K562 (cell line): ENCODE measurements around the gene SERPIND1. TPM values are rescaled to one million over a fixed set of nuclear protein-coding genes. Genes with fewer than 3 reads are reported as not detected.

ENCODE experiments used
- ATAC-seq: fragments of 200-7000 bp; cut with Tn5 transposase; 3 replicates; pipeline ENCODE4 v1.9.1; 2020; ENCODE audit warnings: moderate library complexity
- BruUV-seq: library from RNA; stranded (reverse); fragments of 400-500 nt; replicated peaks from 2 replicates; lab custom pipeline; 2021; lab: Mats Ljungman, UMichigan
- CTCF ChIA-PET: fragments of 300-600 bp; formaldehyde crosslinking; extraction: SDS; loops from one replicate; lab custom pipeline; 2021; ENCODE audit warnings: low intra/inter-chr PET ratio; lab: Yijun Ruan, JAX
- POLR2A ChIA-PET: fragments of 300-600, 350-650 bp; sonication (Branson Sonifier 250); formaldehyde crosslinking; extraction: SDS; loops from one replicate; lab custom pipeline; 2021; ENCODE audit warnings: antibody characterized with exemption, inconsistent platforms; lab: Yijun Ruan, JAX
- DNase-seq, 4 experiments: peaks; one replicate each; pipeline versions ENCODE4 v3.0.0 to v3.0.0-alpha.2; 2011 to 2018; ENCODE audit warnings: low spot score in 3 of 4, mixed read lengths in 3 of 4; ENCODE audit errors: extremely low read depth in 1 of 4
- FAIRE-seq: peaks from 2 replicates; lab custom pipeline; 2011; peaks lifted over from hg19 to GRCh38; lab: Jason Lieb, UNC
- H2AFZ ChIP-seq: 2 replicates; pipeline ENCODE4 v1.6.0; 2011; ENCODE audit warnings: low read depth, low read length, control low read depth, inconsistent platforms
- H3K27ac ChIP-seq: fragments of 200-600 bp; 3 replicates; pipeline ENCODE4 v1.8.0; 2011; ENCODE audit warnings: low read depth, mild to moderate bottlenecking, control low read depth, inconsistent platforms, low read length, moderate library complexity, mixed read lengths; ENCODE audit errors: extremely low read depth
- H3K27me3 ChIP-seq, 2 experiments: fragments of 300-600 bp in 1 of 2; 2 replicates in 1 of 2; 3 replicates in 1 of 2; pipeline versions ENCODE4 v1.6.0 to v1.8.0; 2011; ENCODE audit warnings: inconsistent platforms in 2 of 2, low read length in 2 of 2, mild to moderate bottlenecking in 1 of 2, mixed read lengths in 1 of 2, moderate library complexity in 1 of 2; ENCODE audit not compliant: control insufficient read depth in 2 of 2, insufficient read depth in 2 of 2
- H3K36me3 ChIP-seq: fragments of 300-600 bp; 3 replicates; pipeline ENCODE4 v1.8.0; 2011; ENCODE audit warnings: mild to moderate bottlenecking, low read length, inconsistent platforms; ENCODE audit not compliant: control insufficient read depth, insufficient read depth
- H3K4me1 ChIP-seq, 2 experiments: fragments of 200-600 bp in 1 of 2; replicated peaks in 1 of 2; 2 replicates in 1 of 2; 3 replicates in 1 of 2; pipeline versions ENCODE4 v1.5.1 to v1.8.0; 2011; ENCODE audit warnings: inconsistent platforms in 2 of 2, low read length in 2 of 2, mild to moderate bottlenecking in 1 of 2, mixed read lengths in 1 of 2, moderate library complexity in 1 of 2; ENCODE audit not compliant: control insufficient read depth in 2 of 2, insufficient read depth in 2 of 2
- H3K4me2 ChIP-seq: 2 replicates; pipeline ENCODE4 v1.6.1; 2011; ENCODE audit warnings: low read length, control low read depth, inconsistent platforms, mixed read lengths; ENCODE audit not compliant: insufficient read depth
- H3K4me3 ChIP-seq: fragments of 200-600 bp; sonication (generic), shearing (Covaris generic); 2 replicates; pipeline ENCODE4 v1.5.1; 2016; ENCODE audit warnings: control low read depth, inconsistent platforms
- H3K79me2 ChIP-seq: fragments of 200-600 bp; 3 replicates; pipeline ENCODE4 v1.8.0; 2011; ENCODE audit warnings: low read length, inconsistent platforms; ENCODE audit not compliant: control insufficient read depth, insufficient read depth
- H3K9ac ChIP-seq, 2 experiments: 2 replicates each; pipeline versions ENCODE4 v1.6.0 to v1.6.1; 2011; ENCODE audit warnings: low read depth in 2 of 2, low read length in 2 of 2, control low read depth in 1 of 2, inconsistent platforms in 1 of 2, mild to moderate bottlenecking in 1 of 2, mixed read lengths in 1 of 2; ENCODE audit not compliant: insufficient read depth in 1 of 2
- H3K9me1 ChIP-seq: one replicate; pipeline ENCODE4 v1.6.0; 2011; ENCODE audit warnings: inconsistent platforms, mild to moderate bottlenecking, low read length, moderate library complexity; ENCODE audit not compliant: control insufficient read depth, insufficient read depth
- H3K9me3 ChIP-seq: replicated peaks from 2 replicates; pipeline ENCODE4 v1.5.1; 2011; ENCODE audit warnings: low read depth, low read length, inconsistent platforms; ENCODE audit not compliant: control insufficient read depth, insufficient read depth
- H4K20me1 ChIP-seq: replicated peaks from 2 replicates; pipeline ENCODE4 v1.6.1; 2011; ENCODE audit warnings: low read length, inconsistent platforms, mixed read lengths; ENCODE audit not compliant: control insufficient read depth, insufficient read depth
- HNRNPL ChIP-seq: fragments of 200-400 bp; formaldehyde crosslinking; IDR thresholded peaks from 2 replicates; pipeline ENCODE4 v1.6.1; 2017; ENCODE audit warnings: low read depth, mild to moderate bottlenecking, low read length
- MLX ChIP-seq, 2 experiments: fragments of 450-650 bp in 1 of 2; sonication (generic) in 1 of 2; formaldehyde crosslinking; conservative IDR thresholded peaks; 2 replicates each; pipeline versions ENCODE4 v1.4.0 to v1.8.1; 2020 to 2022; ENCODE audit warnings: mild to moderate bottlenecking in 1 of 2, missing genetic modification reagents in 1 of 2
- NR2C2 ChIP-seq, 2 experiments: fragments of 200-800 bp in 1 of 2; sonication (Bioruptor generic) in 1 of 2; sonication (generic) in 1 of 2; formaldehyde crosslinking in 1 of 2; IDR thresholded peaks; 2 replicates each; pipeline versions ENCODE4 v1.6.1 to v1.8.0; 2016 to 2022; ENCODE audit warnings: mild to moderate bottlenecking in 1 of 2, missing compliant biosample characterization in 1 of 2, missing genetic modification characterization in 1 of 2, missing genetic modification reagents in 1 of 2
- PHB ChIP-seq: fragments of 250-450 bp; sonication (Bioruptor Pico); IDR thresholded peaks from 2 replicates; pipeline ENCODE4 v1.5.0; 2021
- PHF21A ChIP-seq: fragments of 450-650 bp; IDR thresholded peaks from 2 replicates; pipeline ENCODE4 v1.6.1; 2017; ENCODE audit warnings: low read depth, borderline replicate concordance
- RAD21 ChIP-seq, 2 experiments: fragments of 250-450 bp in 1 of 2; fragments of 450-650 bp in 1 of 2; sonication (Bioruptor Pico) in 1 of 2; formaldehyde crosslinking in 1 of 2; IDR thresholded peaks in 1 of 2; conservative IDR thresholded peaks in 1 of 2; 2 replicates each; pipeline versions ENCODE4 v1.4.0 to v1.8.0; 2020 to 2022; ENCODE audit warnings: mild to moderate bottlenecking in 2 of 2, moderate library complexity in 1 of 2
- SIN3A ChIP-seq, 2 experiments: fragments of 150-350 bp in 1 of 2; IDR thresholded peaks; 2 replicates each; pipeline ENCODE4 v1.6.1; 2011 to 2016; ENCODE audit warnings: borderline replicate concordance in 2 of 2, low read depth in 2 of 2, low read length in 2 of 2, mild to moderate bottlenecking in 2 of 2, moderate library complexity in 2 of 2; ENCODE audit not compliant: control insufficient read depth in 1 of 2
- TEAD1 ChIP-seq, 2 experiments: fragments of 450-650 bp in 1 of 2; sonication (generic) in 1 of 2; formaldehyde crosslinking; IDR thresholded peaks; 2 replicates each; pipeline versions ENCODE4 v1.4.0 to v1.8.0; 2020 to 2022; ENCODE audit warnings: mild to moderate bottlenecking in 2 of 2, missing genetic modification reagents in 1 of 2
- TEAD4 ChIP-seq, 2 experiments: sonication (generic) in 1 of 2; formaldehyde crosslinking in 1 of 2; IDR thresholded peaks; 2 replicates each; pipeline versions ENCODE4 v1.6.1 to v1.8.0; 2012 to 2022; ENCODE audit warnings: borderline replicate concordance in 1 of 2, inconsistent platforms in 1 of 2, low read length in 1 of 2, mild to moderate bottlenecking in 1 of 2, missing genetic modification reagents in 1 of 2
- ZC3H4 ChIP-seq: sonication (generic); formaldehyde crosslinking; IDR thresholded peaks from 2 replicates; pipeline ENCODE4 v1.9.0; 2021; ENCODE audit warnings: missing genetic modification reagents, borderline replicate concordance
- ZNF124 ChIP-seq: sonication (generic); formaldehyde crosslinking; IDR thresholded peaks from 2 replicates; pipeline ENCODE4 v1.8.1; 2022; ENCODE audit warnings: missing genetic modification reagents
- WGBS: fragments of 100-300 bp; shearing (Covaris generic); methylation state at CpG from one replicate; pipeline ENCODE4 v1.1.6; 2016; ENCODE audit warnings: low coverage, mixed read lengths; ENCODE audit not compliant: insufficient coverage; ENCODE audit errors: missing lambda C conversion rate; 5-methylcytosine and 5-hydroxymethylcytosine counted together
- in situ Hi-C: fragments of 300-500 bp; cut with MboI; formaldehyde crosslinking; loops from 4 replicates; pipeline ENCODE4 v1.15.0; 2018; ENCODE audit warnings: inconsistent platforms, mixed read lengths
- intact Hi-C: fragments of 100-400 bp; cut with micrococcal nuclease; formaldehyde crosslinking; loops from 2 replicates; pipeline ENCODE4 v1.14.2; 2022
- polyA plus RNA-seq, 8 experiments: library from polyadenylated mRNA; depleted of rRNA in 4 of 8; stranded (reverse) in 5 of 8; unstranded in 3 of 8; fragments of >200 nt; fragmentation: Nextera tagmentation in 2 of 8; fragmentation: Illumina TruSeq in 1 of 8; extraction: Ambion mirVana in 2 of 8; extraction: Trizol in 1 of 8; gene quantifications; 2 replicates each; pipeline versions ENCODE4 v1.2.1 to v1.2.3, GENCODE V29; 2011 to 2014; ENCODE audit warnings: inconsistent platforms in 1 of 8, missing spikeins in 1 of 8
- total RNA-seq, 7 experiments: library from RNA; depleted of rRNA in 6 of 7; stranded (reverse); fragments of >200 nt in 6 of 7; fragmentation: Illumina TruSeq in 2 of 7; extraction: Trizol in 2 of 7; gene quantifications; 2 replicates each; pipeline versions ENCODE4 v1.2.1 to v1.2.3, GENCODE V29; 2011 to 2021; ENCODE audit warnings: low replicate concordance in 1 of 7
- TF ChIP-seq, protein P1 (sequence below): sonication (generic); formaldehyde crosslinking; IDR thresholded peaks from 2 replicates; pipeline ENCODE4 v1.8.0; 2022; ENCODE audit warnings: mild to moderate bottlenecking, low read depth, missing genetic modification reagents
- TF ChIP-seq, protein P2 (sequence below): sonication (generic); formaldehyde crosslinking; IDR thresholded peaks from 2 replicates; pipeline ENCODE4 v1.8.0; 2022; ENCODE audit warnings: mild to moderate bottlenecking, missing genetic modification reagents
- TF ChIP-seq, protein P3 (sequence below): sonication (generic); formaldehyde crosslinking; IDR thresholded peaks from 2 replicates; pipeline ENCODE4 v1.5.0; 2020; ENCODE audit warnings: missing genetic modification reagents

SERPIND1 gene
- total and polyA plus RNA-seq, 9 of the 15 experiments (the other 6 are each of a cell fraction or from before 2014, with no cell fraction given): 0.04 to 0.11 (median 0.09) TPM; not detected in 6

DNA sequence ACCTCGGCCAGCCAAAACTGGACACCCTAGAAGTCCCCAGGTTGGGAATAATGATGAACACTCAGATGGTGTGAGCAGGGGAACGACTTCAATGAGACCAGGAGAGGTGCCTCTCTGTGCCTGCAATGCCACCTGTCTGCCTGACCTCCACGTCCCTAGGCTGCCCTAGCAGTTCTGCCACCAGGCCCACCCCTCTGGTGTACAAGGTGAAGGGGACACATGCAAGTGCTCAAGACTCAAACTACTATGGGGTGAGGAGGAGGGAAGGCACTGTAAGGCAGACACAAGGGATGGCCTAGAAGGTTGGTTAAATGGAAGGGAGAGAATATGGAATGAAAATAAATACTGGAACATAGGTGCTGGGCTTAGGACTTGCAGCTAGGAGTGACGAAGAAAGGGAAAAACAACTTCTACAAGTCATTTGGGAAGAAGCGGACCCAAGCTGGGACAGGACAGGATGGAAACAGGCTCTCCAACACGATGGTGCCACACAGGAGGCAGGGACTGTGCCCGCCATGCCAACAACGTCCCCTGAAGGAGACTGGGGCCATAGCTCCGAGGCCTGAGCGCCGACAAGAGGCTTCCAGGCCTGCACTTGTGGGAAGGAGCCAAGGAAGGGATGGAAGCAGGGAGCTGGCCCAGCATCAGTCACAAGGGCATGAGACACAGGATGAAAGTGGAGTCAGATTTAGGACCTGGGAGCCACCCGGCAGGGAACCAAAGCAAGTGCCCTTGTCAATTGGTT is 18.5 kb downstream of the SERPIND1 start:
- ChIA-PET CTCF (no interaction called here), POLR2A (interaction anchor here (1.0 to 2.4 kb wide), 8 partner anchors 8 to 205 kb away, joined by 3 to 9 read pairs (median 4); no protein-coding TSS in a partner anchor)
- Histone ChIP-seq H3K9me3 (no peaks in the 10 kb centered on the region), H4K20me1 (peaks cover 9% of the 10 kb centered on the region; the same call in 1 of the 2 replicates), H3K4me3 (no peak overlapping the region), H3K4me1 (0 out of 5 replicates have a peak, but pooled peaks cover 0 to 3% of the 10 kb centered on the region in 2 experiments), H2AFZ (no peak overlapping the region), H3K27ac (no peak overlapping the region), H3K27me3 (no peaks in the 10 kb centered on the region), H3K9me1 (peaks cover 12% of the 10 kb centered on the region), H3K4me2 (no peak overlapping the region), H3K36me3 (peaks cover 74% of the 10 kb centered on the region), H3K79me2 (no peaks in the 10 kb centered on the region), H3K9ac (peak overlapping the region in 1 of 2 experiments; percentile 20; a peak in 2 of 4 replicates)
- FAIRE-seq (no peak), ATAC-seq (no peak), DNase-seq (no peak)
- in situ Hi-C loops: loop anchor here (25.0 kb wide), 2 partner anchors 345 to 1955 kb away; no protein-coding TSS in a partner anchor
- no TSS peak for BruUV-seq
- WGBS: 71% methylated on average over 12 of the region's 12 CpGs
- intact Hi-C loops: no loop called here
- TF ChIP-seq ZC3H4 (CRISPR knock-in tag) (peak; percentile 26; the same call in 1 of the 2 replicates), TEAD1 (CRISPR knock-in tag; IDR thresholded peaks at IDR 0.05) (0 out of 4 replicates have a peak, but pooled peaks of 1 of the 2 experiments have one; percentile 64), NR2C2 (CRISPR knock-in tag; IDR thresholded peaks at IDR 0.05) (peak; percentile 66; the same call in 1 of the 2 replicates), NR2C2 (tag; IDR thresholded peaks at IDR 0.05) (no peak), TEAD4 (IDR thresholded peaks at IDR 0.05; ENCODE audit: low read length) (no peak), TEAD4 (CRISPR knock-in tag; IDR thresholded peaks at IDR 0.05; ENCODE audit: borderline replicate concordance) (peak; percentile 94; the same call in 1 of the 2 replicates), ZNF124 (CRISPR knock-in tag) (peak; percentile 45; the same call in 1 of the 2 replicates), PHF21A (no peak), HNRNPL (no peak), MLX (CRISPR knock-in tag; conservative IDR thresholded peaks at IDR 0.05) (peak in 1 of 2 experiments; percentile 51; a peak in 2 of 4 replicates), PHB (CRISPR knock-in tag) (0 out of 2 replicates have a peak, but pooled peaks have one; percentile 68), RAD21 (CRISPR knock-in tag; conservative IDR thresholded peaks at IDR 0.05 in 1 of 2, IDR thresholded peaks at IDR 0.05 in 1 of 2) (no peak), SIN3A (IDR thresholded peaks at IDR 0.05; ENCODE audit: borderline replicate concordance in 2 of 2, control insufficient read depth in 1 of 2, low read depth in 2 of 2, low read length in 2 of 2) (no peak)
- TF ChIP-seq, protein P1, sequence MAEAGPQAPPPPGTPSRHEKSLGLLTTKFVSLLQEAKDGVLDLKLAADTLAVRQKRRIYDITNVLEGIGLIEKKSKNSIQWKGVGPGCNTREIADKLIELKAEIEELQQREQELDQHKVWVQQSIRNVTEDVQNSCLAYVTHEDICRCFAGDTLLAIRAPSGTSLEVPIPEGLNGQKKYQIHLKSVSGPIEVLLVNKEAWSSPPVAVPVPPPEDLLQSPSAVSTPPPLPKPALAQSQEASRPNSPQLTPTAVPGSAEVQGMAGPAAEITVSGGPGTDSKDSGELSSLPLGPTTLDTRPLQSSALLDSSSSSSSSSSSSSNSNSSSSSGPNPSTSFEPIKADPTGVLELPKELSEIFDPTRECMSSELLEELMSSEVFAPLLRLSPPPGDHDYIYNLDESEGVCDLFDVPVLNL (CRISPR knock-in tag): peak; percentile 79; the same call in 1 of the 2 replicates
- TF ChIP-seq, protein P2, sequence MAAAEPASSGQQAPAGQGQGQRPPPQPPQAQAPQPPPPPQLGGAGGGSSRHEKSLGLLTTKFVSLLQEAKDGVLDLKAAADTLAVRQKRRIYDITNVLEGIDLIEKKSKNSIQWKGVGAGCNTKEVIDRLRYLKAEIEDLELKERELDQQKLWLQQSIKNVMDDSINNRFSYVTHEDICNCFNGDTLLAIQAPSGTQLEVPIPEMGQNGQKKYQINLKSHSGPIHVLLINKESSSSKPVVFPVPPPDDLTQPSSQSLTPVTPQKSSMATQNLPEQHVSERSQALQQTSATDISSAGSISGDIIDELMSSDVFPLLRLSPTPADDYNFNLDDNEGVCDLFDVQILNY: 0 out of 2 replicates have a peak, but pooled peaks have one; percentile 62
- TF ChIP-seq, protein P3, sequence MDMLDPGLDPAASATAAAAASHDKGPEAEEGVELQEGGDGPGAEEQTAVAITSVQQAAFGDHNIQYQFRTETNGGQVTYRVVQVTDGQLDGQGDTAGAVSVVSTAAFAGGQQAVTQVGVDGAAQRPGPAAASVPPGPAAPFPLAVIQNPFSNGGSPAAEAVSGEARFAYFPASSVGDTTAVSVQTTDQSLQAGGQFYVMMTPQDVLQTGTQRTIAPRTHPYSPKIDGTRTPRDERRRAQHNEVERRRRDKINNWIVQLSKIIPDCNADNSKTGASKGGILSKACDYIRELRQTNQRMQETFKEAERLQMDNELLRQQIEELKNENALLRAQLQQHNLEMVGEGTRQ: 0 out of 2 replicates have a peak, but pooled peaks have one; percentile 30
